ENCODE results near the gene PLXNA2.

Gene PLXNA2

DNA sequence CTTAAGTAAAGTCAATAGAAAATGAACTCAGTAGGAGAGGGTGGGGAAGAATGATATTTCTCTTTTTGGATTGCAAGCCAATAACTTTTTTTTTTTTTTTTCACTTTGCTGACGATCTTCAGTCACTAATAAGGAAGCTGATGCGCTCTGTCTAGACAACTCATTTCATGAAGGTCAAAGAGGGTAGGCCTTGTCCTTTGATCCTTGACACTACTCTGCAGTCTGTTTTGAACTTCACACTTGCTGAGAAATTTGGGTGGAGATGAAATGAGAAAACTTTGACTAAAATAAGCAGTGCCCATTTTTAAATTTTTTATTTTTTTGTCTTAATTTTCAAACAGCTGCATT lies 20.9 kb upstream of the PLXNA2 start:
- no peak for DNase-seq (ENCODE audit: low spot score)
- TF ChIP-seq, protein P1, sequence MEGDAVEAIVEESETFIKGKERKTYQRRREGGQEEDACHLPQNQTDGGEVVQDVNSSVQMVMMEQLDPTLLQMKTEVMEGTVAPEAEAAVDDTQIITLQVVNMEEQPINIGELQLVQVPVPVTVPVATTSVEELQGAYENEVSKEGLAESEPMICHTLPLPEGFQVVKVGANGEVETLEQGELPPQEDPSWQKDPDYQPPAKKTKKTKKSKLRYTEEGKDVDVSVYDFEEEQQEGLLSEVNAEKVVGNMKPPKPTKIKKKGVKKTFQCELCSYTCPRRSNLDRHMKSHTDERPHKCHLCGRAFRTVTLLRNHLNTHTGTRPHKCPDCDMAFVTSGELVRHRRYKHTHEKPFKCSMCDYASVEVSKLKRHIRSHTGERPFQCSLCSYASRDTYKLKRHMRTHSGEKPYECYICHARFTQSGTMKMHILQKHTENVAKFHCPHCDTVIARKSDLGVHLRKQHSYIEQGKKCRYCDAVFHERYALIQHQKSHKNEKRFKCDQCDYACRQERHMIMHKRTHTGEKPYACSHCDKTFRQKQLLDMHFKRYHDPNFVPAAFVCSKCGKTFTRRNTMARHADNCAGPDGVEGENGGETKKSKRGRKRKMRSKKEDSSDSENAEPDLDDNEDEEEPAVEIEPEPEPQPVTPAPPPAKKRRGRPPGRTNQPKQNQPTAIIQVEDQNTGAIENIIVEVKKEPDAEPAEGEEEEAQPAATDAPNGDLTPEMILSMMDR (IDR thresholded peaks at IDR 0.05; ENCODE audit: extremely low read depth, missing control alignments): no peak

DNA sequence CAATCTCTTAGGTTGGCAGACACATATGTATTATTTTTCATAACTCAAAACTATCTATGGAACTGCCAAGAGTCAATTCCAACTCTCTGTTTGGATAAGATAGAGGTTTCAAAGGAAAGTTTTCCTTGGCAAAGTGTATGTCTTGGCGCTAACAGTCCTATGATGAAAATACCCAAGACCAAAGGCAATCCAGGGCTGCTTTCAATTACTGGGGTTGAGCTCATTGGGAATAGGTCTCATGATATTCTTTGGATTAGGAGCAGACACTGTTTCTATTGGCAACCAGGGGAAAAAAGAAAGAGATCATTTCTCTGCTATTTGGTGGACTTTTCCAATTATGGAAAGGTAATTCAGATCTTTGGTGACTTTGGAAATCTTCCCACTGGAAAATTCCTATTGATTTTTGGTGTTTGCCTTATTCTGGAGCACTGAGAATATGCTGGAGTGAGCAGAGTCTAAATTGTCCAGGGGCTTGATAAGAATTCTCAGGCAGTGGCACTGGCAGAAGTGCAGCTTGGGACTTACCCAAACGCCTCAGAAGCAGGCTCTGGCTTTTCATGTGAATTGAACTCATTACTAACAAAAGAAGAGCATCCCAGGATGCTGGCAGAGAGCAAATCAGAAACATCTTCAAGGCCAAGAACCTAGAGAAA lies 20.4 kb upstream of the PLXNA2 start:
- TF ChIP-seq, protein P1 (IDR thresholded peaks at IDR 0.05; ENCODE audit: extremely low read depth, missing control alignments): no peak
- DNase-seq (ENCODE audit: low spot score): no peak

DNA sequence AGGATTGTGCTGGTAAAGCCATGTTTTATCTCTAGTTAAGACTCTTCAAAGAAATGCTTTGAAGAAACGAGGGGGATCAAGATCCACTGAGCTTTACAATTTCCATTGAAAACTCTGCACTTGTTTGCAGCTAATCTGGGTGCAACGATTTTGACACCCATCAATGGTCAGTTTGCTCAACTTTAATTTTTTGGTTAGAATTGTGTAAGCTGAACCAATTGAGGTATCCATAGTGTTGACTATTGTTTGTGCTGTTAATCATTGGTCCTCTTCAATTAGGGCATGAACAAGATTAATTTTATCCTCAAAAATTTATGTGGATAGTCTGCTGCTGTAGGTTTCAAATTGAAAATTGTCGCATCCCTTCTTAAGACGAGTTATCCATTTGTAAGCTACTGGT lies 17.7 kb upstream of the PLXNA2 start:
- DNase-seq (ENCODE audit: low spot score): no peak
- TF ChIP-seq, protein P1 (IDR thresholded peaks at IDR 0.05; ENCODE audit: extremely low read depth, missing control alignments): no peak

DNA sequence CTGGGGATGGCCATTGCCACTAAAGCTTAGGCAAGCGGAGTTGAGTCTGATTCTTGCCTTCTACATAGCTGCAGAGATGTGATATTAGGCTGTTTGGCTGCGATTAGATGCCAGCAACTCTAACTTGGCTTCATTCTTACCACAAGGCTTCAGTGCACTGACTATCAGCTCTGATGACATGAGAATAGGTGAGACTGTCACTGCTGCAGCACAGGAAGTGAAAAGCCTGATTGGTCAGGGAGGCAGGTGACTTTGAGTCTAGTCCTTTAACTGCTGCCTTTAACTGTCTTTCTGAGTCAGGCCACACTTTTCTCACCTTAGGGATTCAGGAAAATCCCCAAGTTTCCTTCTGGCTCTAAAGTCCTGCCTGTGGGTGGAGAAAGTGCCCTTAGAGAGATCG lies 14.1 kb upstream of the PLXNA2 start:
- TF ChIP-seq, protein P1 (IDR thresholded peaks at IDR 0.05; ENCODE audit: extremely low read depth, missing control alignments): no peak
- DNase-seq (ENCODE audit: low spot score): no peak

DNA sequence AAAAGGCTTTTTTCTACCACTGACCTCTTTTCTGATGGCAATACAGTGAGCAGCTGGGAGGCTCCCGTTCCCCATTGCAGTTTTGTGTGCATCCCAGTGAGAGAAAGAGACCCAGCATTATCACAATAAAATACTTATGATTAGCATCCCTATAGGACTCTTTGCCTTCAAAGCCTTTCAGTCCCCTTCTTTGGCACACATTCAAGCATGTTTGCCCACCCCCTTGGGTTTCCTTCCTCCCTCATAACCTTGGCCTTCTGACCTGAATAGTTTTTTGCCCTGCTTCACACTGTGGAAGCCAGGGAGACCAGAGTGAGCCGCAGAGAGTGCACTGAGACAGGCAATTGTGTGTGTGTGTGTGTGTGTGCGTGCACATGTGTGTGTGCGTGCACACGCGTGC lies 13.2 kb upstream of the PLXNA2 start:
- DNase-seq (ENCODE audit: low spot score): no peak
- TF ChIP-seq, protein P1 (IDR thresholded peaks at IDR 0.05; ENCODE audit: extremely low read depth, missing control alignments): no peak

DNA sequence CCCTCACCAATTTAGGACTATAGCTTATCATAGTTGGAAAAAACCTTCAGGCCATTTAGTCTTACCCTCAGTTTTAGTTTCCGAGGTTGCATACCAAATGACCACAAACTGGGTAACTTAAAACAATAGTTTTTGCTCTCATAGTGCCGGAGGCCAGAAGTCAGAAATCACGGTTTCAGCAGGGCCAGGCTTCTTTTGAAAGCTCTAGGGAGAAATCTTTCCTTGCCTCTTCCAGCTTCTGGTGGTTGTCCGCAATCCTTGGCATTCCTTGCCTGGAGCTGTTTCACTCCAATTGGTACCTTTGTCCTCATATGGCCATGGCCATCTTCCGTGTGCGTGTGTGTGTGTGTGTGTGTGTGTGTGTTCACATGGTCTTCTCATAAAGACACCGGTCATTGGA lies 12.4 kb upstream of the PLXNA2 start:
- no peak for DNase-seq (ENCODE audit: low spot score)
- TF ChIP-seq, protein P1 (IDR thresholded peaks at IDR 0.05; ENCODE audit: extremely low read depth, missing control alignments): no peak

DNA sequence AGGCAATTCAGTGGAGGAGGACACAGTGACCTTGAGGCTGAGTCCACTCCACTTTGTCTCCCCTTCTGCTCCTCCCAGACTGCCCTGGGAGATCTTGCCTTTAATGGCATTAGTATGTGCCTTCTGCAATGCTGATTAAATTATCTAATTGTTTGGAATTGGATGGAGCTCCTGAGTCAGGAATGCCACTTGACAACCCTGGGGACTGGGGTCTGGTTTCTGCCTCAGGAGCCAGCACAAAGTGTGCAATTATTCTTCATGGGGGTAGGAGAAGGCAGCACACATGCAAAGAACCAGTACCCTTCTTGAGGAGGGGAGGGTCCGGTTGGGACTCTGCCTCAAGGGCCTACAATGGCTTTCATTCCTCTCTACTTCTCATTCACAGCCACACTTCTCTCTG lies 11.9 kb upstream of the PLXNA2 start:
- TF ChIP-seq, protein P1 (IDR thresholded peaks at IDR 0.05; ENCODE audit: extremely low read depth, missing control alignments): no peak
- DNase-seq (ENCODE audit: low spot score): no peak
